Common myeloid progenitor, CD34-positive (primary cell): ENCODE results near the gene PAPSS1.
"Not testable (repeated sequence)": the region's sequence is repeated elsewhere in the genome, so short reads cannot be mapped to it uniquely, and the experiment has no call there.

ENCODE experiments used
- CTCF ChIA-PET: fragments of 350-600 bp; sonication (Branson Sonifier 250); formaldehyde crosslinking; loops from one replicate; lab custom pipeline; 2021; ENCODE audit warnings: antibody characterized with exemption; lab: Charles Lee
- POLR2A ChIA-PET: fragments of 350-600 bp; sonication (Branson Sonifier 250); formaldehyde crosslinking; loops from one replicate; lab custom pipeline; 2021; ENCODE audit warnings: antibody characterized with exemption; lab: Charles Lee
- DNase-seq, 3 donors: peaks; one replicate each; pipeline versions ENCODE4 v3.0.0 to v3.0.0-alpha.2; 2013
- H3K27ac ChIP-seq, 2 experiments: 1 replicate in 1 of 2; 2 replicates in 1 of 2; pipeline ENCODE4 v1.7.0; 2013; ENCODE audit warnings: inconsistent platforms in 2 of 2, low read length in 2 of 2, mild to moderate bottlenecking in 2 of 2, low read depth in 1 of 2, moderate library complexity in 1 of 2; ENCODE audit not compliant: severe bottlenecking in 2 of 2, insufficient read depth in 1 of 2, poor library complexity in 1 of 2
- H3K27me3 ChIP-seq, 5 experiments: replicated peaks in 2 of 5; 1 replicate in 3 of 5; 2 replicates in 2 of 5; pipeline versions ENCODE4 v1.6.1 to v1.7.0; 2013; ENCODE audit warnings: low read length in 4 of 5, mild to moderate bottlenecking in 2 of 5, moderate library complexity in 2 of 5, inconsistent platforms in 1 of 5; ENCODE audit not compliant: insufficient read depth in 5 of 5, control insufficient read depth in 4 of 5
- H3K36me3 ChIP-seq, 4 experiments: 1 replicate in 2 of 4; 2 replicates in 2 of 4; pipeline versions ENCODE4 v1.6.1 to v1.7.0; 2013; ENCODE audit warnings: low read length in 3 of 4, control low read depth in 1 of 4, mild to moderate bottlenecking in 1 of 4; ENCODE audit not compliant: control insufficient read depth in 4 of 4, insufficient read depth in 4 of 4
- H3K4me1 ChIP-seq, 4 experiments: 1 replicate in 3 of 4; 2 replicates in 1 of 4; pipeline versions ENCODE4 v1.6.1 to v1.7.1; 2013; ENCODE audit warnings: low read length in 3 of 4, mild to moderate bottlenecking in 3 of 4, control low read depth in 1 of 4, inconsistent platforms in 1 of 4, moderate library complexity in 1 of 4; ENCODE audit not compliant: control insufficient read depth in 4 of 4, insufficient read depth in 4 of 4; ENCODE audit errors: control extremely low read depth in 1 of 4
- H3K4me3 ChIP-seq, 7 experiments: 1 replicate in 4 of 7; 2 replicates in 3 of 7; pipeline versions ENCODE4 v1.5.1 to v1.7.0; 2013; ENCODE audit warnings: mild to moderate bottlenecking in 7 of 7, low read length in 6 of 7, moderate library complexity in 6 of 7, inconsistent platforms in 2 of 7, low read depth in 2 of 7, control low read depth in 1 of 7; ENCODE audit not compliant: insufficient read depth in 4 of 7, control insufficient read depth in 1 of 7; ENCODE audit errors: extremely low read depth in 1 of 7
- H3K9me3 ChIP-seq, 5 experiments: 1 replicate in 4 of 5; 2 replicates in 1 of 5; pipeline versions ENCODE4 v1.6.1 to v1.7.1; 2013; ENCODE audit warnings: low read length in 4 of 5, mild to moderate bottlenecking in 2 of 5, inconsistent platforms in 1 of 5, low read depth in 1 of 5, moderate library complexity in 1 of 5; ENCODE audit not compliant: control insufficient read depth in 4 of 5, insufficient read depth in 2 of 5; ENCODE audit errors: control extremely low read depth in 1 of 5
- WGBS: methylation state at CpG from one replicate; pipeline ENCODE4 v1.1.5; 2013; ENCODE audit not compliant: insufficient coverage; 5-methylcytosine and 5-hydroxymethylcytosine counted together

The PAPSS1 gene

DNA sequence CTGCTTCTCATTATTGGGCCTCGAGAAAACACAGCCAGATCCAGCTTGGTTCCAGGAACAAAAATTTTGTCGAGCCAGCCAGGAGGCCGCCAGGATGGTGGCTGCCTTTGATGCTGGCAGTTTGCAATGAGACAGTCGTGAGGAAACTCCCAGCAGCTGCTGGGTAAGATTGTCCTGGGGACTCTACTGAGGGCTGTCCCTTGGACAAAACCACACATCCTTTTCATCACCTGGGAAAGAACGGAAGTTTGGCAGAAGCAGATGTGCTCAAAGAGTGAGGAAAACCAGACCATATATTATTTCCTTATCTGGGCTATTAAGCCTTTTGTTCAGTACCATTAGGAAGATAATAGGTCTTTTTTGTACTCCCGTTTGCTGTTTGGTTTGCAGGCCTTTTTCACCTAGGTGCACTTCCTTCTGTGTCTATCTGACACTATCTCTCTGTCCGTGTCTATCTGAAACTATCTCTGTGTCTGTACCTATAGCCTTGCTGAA lies 13.4 kb upstream of the PAPSS1 start:
- Histone ChIP-seq H3K27ac (peak overlapping the region in 1 of 2 experiments; percentile 31), H3K4me1 (peaks cover 5 to 40% (median 16%) of the 10 kb centered on the region in 4 experiments), H3K9me3 (no peaks in the 10 kb centered on the region), H3K36me3 (no peaks in the 10 kb centered on the region), H3K4me3 (peak overlapping the region in 1 of 7 experiments; percentile 30), H3K27me3 (no peaks in the 10 kb centered on the region)
- POLR2A ChIA-PET = interaction anchor here (1.3 to 1.5 kb wide), 2 partner anchors 12 to 13 kb away, joined by 4 to 6 read pairs; partner anchors contain the start of gene PAPSS1
- peak; percentile 57 to 94 (median 91) for DNase-seq
- CTCF ChIA-PET = interaction anchor here (0.7 to 5.9 kb wide), 4 partner anchors 13 to 41 kb away, joined by 3 to 66 read pairs (median 8); partner anchors contain the start of gene PAPSS1
- 0% methylated on average over 4 of the region's 7 CpGs for WGBS

DNA sequence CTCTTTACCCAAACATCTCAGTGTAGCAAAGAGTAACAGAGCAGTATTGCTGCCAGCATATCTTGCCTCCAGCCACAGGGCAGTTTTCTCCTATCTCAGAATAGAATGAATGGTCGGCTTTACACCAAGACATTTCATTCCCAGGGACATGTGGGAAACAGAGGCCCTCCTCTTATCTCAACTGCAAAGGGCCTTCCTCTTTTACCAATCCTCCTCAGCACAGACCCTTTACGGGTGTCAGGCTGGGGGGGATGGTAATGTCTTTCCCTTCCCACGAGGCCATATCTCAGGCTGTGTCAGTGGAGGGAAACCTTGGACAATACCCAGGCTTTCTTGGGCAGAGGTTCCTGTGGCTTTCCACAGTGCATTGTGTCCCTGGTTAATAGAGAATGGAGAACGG lies 9.0 kb upstream of the PAPSS1 start:
- H3K27ac ChIP-seq, POLR2A ChIA-PET, H3K4me3 ChIP-seq, H3K36me3 ChIP-seq, H3K9me3 ChIP-seq, H3K27me3 ChIP-seq, CTCF ChIA-PET: not testable (repeated sequence)
- H3K4me1 ChIP-seq = peaks cover 5 to 23% (median 14%) of the 10 kb centered on the region in 4 experiments
- WGBS = 0% methylated on average over 2 of the region's 4 CpGs
- peak in 1 of 3 donors; percentile 27 for DNase-seq

DNA sequence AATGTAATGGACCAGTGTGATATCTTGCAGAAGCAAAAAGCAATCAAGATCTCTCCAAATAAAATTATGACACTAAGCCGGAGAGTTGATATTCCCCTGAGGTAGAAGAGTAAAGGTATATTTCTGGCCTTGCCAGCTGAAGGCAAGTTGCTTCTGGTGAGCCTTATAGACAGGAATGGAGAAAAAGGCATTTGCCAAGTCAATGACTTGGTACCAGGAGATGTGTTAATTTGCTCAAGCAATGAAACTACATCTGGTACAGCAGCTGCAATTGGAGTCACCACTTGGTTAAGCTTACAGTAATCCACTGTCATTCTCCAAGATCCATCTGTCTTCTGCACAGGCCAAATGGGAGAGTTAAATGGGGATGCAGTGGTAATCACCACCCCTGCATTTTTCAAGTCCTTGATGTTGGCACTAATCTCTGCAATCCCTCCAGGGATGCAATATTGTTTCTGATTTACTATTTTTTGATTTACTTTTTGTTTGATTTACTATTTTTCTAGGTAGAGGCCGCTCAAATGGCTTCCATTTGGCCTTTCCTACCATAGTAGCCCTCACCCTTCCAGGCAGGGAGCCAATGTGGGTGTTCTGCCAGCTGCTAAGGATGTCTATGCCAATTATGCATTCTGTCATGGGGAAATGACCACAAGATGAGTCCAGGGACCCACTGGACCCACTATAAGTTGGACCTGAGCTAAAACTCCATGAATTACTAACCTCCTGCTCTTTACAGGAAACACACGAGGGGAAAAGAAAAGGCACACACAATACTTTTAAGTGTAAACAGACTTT lies 6.3 kb upstream of the PAPSS1 start:
- H3K4me1 ChIP-seq = peaks cover 0 to 14% (median 8%) of the 10 kb centered on the region in 4 experiments
- H3K27me3 ChIP-seq, POLR2A ChIA-PET, H3K27ac ChIP-seq, DNase-seq, H3K4me3 ChIP-seq, H3K36me3 ChIP-seq, H3K9me3 ChIP-seq: not testable (repeated sequence)
- 100% methylated on average over 1 of the region's 3 CpGs for WGBS
- CTCF ChIA-PET = interaction anchor here (1.8 kb wide), 1 partner anchor 14 kb away, joined by 4 read pairs; no protein-coding TSS in a partner anchor

DNA sequence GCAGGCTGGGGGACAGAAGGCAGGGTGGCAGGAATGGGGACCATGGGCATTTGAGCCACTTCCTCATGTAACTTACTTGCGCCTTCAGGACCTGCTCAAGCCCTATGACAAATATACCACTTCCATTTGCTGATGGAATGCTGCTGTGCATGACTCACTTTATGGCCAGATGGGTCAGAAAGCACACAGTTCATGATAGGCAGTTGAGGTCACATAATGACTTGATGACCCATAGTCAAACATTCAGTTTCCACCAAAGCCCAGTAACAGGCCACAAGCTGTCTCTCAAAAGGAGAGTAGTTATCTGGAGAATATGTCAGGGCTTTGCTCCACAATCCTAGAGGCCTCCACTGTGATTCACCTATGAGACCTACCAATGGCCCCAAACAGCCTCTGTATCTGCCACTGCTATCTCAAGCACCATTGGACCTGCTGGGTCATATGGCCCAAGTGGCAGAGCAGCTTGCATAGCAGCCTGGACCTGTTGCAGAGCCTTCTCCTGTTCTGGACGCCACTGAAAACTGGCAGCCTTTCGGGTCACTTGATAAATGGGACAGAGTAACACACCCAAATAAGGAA lies 5.3 kb upstream of the PAPSS1 start:
- peaks cover 0 to 19% (median 14%) of the 10 kb centered on the region in 4 experiments for H3K4me1 ChIP-seq
- CTCF ChIA-PET = interaction anchor here (1.8 kb wide), 1 partner anchor 15 kb away, joined by 4 read pairs; no protein-coding TSS in a partner anchor
- 94% methylated on average over 3 of the region's 3 CpGs for whole genome bisulfite sequencing
- POLR2A ChIA-PET = no interaction called here
- H3K4me3 ChIP-seq = no peak overlapping the region
- no peaks in the 10 kb centered on the region for H3K36me3 ChIP-seq
- H3K27ac ChIP-seq = no peak overlapping the region
- no peaks in the 10 kb centered on the region for H3K27me3 ChIP-seq
- no peaks in the 10 kb centered on the region for H3K9me3 ChIP-seq
- DNase-seq = no peak

DNA sequence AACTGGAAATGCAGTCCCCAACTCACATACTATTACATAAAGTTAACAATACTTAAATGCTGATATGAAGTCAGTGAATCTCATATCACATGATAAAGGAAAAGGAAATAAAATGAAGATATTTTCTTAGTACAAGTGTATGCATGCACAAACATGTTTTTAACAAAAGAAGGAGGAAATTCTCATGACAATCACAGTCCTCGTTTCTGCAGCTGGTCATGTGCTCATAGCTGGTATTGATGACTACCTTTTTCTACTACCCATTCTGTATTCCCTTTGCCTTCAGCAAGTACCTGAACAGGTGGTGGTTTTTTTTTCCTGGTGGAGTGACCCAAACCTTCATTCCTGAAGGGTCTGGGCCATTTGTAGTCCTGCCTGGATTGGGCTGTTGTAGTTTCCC lies 3.3 kb upstream of the PAPSS1 start:
- DNase-seq, H3K9me3 ChIP-seq, H3K4me3 ChIP-seq, H3K27ac ChIP-seq, H3K27me3 ChIP-seq, H3K36me3 ChIP-seq, POLR2A ChIA-PET: not testable (repeated sequence)
- H3K4me1 ChIP-seq = peaks cover 9 to 24% (median 18%) of the 10 kb centered on the region in 4 experiments
- no CpG with 5 or more reads among the region's 1 CpG for WGBS
- CTCF ChIA-PET = interaction anchor here (4.9 kb wide), 1 partner anchor 12 kb away, joined by 66 read pairs; no protein-coding TSS in a partner anchor

DNA sequence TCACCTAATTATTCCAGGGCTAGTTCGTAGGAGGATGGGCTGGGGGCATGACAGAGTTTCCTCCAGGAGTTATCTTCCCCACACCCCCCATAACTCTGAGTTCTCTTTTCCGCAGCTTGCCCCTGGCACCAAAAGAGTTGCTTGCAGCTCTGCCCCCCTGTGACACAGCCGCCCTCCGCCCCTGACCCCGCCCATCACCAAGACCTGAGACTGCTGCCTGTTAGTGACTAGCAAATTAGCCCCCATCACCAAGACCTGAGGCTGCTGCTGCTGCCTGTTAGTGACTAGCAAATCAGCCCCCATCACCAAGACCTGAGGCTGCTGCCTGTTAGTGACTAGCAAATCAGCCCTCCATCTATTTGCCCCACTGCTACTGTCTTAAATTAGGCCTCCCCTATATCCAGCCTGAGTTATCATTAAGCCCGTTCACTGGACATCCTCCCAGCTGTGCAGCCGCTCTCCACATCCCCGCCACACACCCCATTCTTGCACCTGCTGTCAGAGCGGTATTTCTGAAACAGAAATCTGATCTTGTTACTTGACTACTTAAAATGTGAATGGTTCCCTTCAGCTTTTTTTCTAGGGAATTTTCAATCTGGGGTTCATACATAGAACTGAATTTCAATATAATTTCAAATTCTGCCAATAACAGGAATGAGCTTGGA lies 1.5 kb upstream of the PAPSS1 start:
- Histone ChIP-seq H3K27me3 (no peaks in the 10 kb centered on the region), H3K27ac (peak overlapping the region in 1 of 2 experiments; percentile 86), H3K36me3 (peaks cover 0 to under 1% (median 0%) of the 10 kb centered on the region in 4 experiments), H3K4me3 (peak overlapping the region in 6 of 7 experiments; percentile 67 to 96 (median 94)), H3K4me1 (peaks cover 9 to 27% (median 20%) of the 10 kb centered on the region in 4 experiments), H3K9me3 (no peaks in the 10 kb centered on the region)
- DNase-seq = peak; percentile 68 to 88 (median 86)
- ChIA-PET POLR2A (interaction anchor here (0.6 to 1.6 kb wide), 3 partner anchors 12 to 103 kb away, joined by 3 to 6 read pairs (median 3); no protein-coding TSS in a partner anchor), CTCF (interaction anchor here (4.9 kb wide), 1 partner anchor 13 kb away, joined by 66 read pairs; no protein-coding TSS in a partner anchor)
- WGBS = 20% methylated on average over 4 of the region's 9 CpGs
